HS-27A (cell line): ENCODE measurements around the gene AUTS2.

ENCODE experiments used
- DNase-seq: peaks from one replicate; pipeline ENCODE4 v3.0.0-alpha.2; 2012; ENCODE audit warnings: low read depth, missing footprints

The AUTS2 gene

DNA sequence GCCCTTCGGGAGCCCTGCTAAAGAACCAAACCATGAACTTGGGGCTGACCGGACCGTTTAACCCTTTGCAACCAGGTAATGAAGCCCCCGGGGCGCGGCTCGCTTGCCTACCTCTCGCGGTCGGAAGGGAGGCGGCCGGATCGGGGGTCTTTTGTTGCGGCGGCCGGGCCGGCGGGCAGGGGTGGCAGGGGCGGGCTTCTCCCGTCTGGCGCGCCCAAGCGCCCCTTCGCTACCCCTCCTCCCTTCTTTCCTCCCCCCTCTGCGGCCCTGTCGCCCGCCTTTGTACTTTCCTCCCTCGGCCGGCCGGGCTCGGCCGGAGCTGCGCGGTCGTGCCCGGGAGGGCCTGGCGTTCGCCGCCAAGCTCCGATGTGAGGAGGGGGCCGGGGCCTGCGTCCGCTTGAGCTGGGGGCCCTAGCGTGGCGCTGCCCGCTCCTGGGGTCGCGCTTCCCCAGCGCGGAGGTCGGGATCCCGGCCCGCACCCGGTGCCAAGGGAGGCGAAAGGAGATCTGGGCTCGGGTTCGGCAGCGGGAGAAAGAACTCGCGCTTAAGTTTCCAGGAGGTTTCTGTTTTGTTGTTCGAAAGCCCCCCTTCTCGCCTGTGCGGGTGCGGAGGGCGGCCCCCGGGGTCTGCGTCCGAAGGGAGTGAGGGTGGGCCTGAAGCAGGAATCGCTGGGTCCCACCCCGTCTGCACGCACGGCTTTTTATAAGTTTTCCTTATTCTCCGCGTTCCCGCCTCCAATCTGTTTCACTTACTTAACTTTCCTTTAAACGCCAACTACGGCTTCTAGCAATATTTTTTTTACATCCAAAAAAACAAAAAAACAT, 1096.9 kb downstream of the AUTS2 start:
- no peak for DNase-seq

DNA sequence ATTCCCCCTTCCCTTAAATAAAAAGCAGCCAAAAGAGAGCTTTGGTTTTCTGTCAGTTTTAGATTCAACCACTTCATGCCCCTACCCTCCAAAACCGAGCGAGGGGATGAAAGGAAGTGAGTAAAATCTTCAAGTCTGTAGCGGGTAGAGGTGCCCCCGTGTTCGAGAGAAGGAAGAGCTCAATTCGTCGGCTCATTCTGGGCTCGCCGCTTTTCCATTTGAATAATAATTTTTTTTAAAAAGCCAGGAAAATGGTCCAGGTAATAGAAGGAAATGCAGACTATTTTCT, 1097.5 kb downstream of the AUTS2 start:
- DNase-seq, result no peak

DNA sequence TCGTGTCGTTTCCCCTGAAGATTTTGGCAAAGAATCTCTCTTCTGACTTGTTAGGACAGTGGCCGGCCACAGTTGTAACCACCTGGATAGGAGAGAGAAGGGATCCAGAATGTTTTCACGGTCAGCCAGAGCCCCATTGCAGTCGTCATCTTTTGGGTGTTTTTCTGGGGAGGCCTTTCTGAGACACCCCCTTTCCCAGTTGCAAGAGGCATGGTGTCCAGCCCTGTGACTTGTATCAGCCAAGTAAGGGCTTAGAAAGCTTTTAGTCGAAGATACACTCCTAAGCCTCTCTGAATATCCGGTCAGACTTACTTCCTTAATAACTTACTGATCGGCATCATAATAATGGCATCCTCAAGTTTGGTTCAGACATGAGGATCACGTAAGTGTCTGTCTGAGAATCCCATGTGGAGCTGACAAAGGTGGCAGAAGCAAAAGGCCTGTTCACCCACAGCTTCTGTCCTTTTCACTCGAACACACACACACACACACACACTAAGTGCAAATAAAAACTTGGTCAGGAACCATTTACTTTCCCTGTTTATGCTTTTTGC, 1098.0 kb downstream of the AUTS2 start:
- DNase-seq, result no peak

DNA sequence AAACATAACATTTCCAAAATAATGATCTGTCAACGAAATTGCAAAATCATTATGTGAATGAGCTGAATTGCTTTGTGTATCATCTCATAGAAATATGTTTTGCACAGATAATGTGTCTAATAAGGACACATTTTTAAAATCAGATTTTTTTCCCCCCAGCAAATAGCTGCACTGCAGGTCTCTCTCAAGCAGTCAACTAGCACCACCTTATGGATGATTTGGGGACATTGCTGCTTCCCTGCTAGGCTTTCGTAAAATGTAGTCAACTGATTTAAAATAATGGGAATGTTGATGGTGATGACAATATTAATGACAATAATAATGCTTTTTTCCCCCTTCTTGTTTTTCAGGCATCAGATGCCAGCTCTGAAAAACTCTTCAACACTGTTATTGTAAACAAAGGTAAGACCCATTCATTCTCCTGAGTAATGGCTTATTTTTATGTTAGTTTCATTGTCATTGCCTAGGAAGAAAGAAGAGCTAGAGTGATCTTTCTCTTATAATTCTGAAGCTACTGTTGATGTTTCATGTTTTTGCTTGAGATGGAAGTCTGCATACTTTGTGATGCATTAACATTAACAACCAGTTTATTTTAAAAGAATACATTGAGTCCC, 1100.1 kb downstream of the AUTS2 start:
- no peak for DNase-seq

DNA sequence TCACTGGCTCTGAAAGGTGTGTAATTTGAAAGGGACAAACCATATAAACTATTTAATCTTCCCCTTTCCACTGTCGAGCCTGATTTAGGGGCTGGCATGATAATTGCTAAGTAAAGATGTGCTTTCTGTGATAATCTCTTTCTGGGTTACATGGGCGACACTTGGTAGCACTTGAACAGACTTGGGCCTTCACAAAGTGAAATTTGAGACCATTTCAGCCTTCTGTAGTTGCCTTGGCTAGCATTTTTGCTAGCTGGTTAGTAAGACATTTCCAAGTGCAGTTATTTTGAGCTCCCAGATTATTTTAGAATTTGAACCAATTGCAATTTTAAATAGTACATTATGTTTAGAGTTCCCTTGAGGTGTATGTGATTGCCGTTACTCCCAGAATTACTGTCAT, 1101.0 kb downstream of the AUTS2 start:
- DNase-seq, result no peak

DNA sequence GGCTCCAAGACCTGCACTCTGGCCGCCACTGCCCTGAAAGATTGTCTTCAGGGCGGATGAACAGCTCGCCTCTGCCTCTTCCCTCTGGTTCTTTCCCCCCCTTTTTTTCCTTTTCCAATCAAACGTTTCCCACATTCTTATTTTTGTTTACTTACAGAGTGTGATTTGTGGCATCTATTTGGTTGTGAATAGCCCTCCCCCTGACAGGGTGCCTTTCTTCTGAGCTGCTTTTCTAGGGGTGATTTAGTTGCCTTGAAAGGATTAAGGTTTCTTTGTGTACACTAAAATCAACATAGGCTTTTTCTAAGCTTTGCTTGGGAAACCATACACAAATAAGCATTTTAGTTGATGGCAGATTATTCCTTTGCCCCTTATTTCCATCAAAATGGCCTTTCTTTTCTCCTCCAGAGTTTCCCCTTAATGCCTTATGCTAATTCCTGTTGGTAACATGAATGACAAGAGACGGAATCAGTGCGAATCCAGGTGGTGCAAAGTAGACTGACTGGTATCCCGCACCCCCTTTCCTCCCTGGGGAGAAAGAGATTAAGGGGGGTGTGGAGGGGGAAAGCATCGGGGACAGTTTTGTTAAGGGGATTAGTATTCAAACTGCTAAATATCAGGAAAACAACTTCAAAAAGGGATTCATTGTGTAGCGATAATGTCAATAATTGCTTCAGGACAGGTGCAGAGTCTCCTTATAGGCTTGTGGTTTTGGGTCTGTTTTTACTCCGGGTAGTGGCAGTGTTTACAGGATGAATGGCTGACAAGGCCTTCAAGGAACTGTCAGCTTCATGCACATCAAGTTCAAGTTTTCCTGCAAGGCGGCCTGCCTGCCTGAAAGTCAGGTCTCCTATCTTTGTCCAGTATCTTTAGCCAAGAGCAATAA, 1102.0 kb downstream of the AUTS2 start:
- no peak for DNase-seq

DNA sequence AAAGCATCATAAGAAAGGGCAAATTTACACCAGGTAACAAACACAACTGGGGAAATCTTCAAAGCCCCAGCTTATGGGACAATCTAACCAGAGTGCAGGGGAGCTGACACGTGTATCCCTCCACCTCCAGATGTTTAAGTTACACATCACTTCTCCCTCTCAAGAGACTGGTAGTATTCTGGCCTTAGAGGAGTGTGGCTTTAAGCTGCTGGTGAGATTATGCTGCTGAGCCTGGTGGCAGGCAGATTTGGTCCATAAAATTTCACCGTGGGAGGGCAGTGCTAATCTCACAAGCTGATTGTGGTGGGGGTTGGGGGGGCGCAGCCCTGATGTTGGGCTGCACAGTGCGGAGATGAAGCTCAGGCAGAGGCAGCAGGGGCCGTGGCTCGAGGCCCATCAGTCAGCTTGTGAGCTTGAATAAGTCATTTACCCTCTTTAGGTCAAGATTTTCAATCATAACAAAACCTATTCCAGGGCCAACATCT, 1102.7 kb downstream of the AUTS2 start:
- no peak for DNase-seq

DNA sequence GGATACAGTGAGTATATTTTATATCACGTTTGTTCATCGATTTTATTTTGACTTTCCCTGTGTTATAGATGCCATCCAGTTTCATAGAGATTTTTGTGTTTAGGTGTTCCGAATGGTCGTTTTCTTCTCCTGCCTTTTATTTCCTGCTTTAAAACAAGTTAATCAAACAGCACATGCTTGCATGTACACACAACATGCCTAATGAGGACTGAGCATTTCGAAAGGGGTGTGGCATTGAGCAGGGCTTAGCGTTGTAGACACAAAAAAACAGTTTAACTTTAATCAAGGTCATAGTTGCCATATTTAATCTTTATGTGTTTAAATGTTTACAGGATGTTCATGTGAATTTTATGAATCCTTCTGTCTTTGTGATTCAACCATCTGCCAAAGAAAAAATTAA, 1103.2 kb downstream of the AUTS2 start:
- no peak for DNase-seq

DNA sequence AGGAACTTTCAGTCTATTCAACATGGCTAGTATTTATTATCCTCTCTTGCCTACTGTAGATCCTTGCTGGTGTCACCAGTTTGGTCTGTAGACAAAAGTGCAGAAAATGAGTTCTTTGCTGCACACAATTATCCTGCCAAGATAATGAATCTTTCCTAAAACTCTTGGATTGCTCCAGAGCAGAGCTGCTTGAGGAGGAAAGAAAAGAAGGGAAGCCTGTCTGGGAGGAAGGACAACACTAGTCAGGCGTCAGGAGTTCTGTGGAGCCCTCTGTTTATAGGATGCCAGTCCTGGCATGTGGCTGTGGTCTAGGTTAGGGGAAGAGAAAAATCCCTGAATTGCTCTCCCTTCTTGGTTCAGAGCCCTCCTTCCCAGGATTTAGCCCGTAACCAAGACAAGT, 1103.7 kb downstream of the AUTS2 start:
- DNase-seq, result no peak

DNA sequence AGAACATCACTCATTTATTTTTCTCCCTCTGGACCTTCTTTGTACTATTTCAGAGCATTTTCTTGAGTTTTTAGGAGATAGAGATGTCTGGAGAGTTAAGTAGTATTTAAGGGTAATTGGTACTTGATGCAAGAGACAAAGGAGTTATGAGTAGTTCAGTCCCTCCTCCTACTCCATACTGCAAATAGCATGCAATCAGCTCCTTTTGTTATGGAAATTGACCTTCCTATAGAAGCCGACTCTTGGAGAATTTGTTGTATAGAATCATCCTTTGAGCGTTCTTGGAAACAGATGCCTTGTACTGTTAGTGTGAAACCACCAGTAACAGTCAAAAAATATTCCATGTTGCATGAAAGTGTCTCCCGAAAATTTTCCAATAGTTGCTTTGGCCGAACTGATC, 1105.5 kb downstream of the AUTS2 start:
- DNase-seq, result no peak

DNA sequence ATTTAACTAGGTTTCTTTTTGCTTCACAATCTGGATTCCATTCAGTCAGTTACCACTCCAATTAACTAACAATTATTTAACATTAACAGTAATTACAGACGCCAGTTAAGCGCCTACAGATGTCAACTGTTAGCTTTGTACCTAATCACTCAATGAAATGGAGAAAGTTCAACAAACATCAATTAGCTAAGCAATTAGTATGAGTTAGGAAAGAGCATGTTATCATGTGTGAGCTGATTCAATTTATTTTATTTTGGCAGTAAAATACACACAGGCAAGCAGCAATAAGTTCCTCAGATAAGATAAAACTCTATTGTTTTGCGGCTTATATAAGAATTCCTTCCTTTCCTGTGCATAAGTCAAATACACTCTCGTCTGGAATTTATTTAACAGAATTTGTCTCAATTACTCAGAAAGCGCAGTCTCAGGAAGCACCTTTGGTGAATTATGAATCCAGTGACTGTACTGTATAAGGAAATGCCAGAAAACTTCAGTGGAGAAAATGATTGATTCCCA, 1106.6 kb downstream of the AUTS2 start:
- DNase-seq, result no peak

DNA sequence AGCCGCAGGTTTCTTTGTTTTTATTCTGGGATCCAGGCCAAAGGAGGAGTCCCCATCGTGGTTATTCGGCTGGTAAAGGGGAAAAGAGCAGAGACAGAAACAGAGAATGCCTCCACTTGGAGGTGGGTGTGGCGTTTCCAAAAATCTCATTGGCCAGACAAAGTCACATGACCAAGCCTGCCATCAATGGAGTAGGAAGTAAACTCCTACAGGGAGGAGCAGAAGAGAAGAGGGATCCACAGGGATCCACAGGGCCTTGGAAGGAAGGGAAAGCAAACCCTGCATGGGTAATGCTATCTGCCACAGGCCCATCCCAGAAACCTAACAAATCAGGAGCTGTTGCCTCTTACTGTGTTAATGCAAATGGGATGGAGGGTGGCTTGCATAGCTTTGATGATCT, 1107.9 kb downstream of the AUTS2 start:
- no peak for DNase-seq

DNA sequence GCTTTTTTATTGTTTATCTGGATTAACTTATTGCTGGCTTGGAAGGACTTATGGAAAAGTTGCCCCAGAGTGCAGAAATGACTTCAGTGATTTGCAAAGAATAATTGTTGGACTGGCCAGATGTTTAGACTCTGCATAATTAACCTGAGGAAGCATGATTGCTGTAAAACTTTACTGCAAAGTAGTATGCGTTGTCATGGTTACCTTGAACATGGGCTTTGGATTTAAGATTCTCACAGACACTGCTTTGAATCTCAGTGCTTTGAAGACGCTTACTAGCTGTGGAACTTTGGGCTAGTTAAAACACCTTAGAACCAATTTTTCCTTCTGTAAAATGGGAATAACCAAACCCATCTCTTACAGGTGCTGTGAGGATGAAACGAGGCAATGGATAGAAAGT, 1108.4 kb downstream of the AUTS2 start:
- no peak for DNase-seq

DNA sequence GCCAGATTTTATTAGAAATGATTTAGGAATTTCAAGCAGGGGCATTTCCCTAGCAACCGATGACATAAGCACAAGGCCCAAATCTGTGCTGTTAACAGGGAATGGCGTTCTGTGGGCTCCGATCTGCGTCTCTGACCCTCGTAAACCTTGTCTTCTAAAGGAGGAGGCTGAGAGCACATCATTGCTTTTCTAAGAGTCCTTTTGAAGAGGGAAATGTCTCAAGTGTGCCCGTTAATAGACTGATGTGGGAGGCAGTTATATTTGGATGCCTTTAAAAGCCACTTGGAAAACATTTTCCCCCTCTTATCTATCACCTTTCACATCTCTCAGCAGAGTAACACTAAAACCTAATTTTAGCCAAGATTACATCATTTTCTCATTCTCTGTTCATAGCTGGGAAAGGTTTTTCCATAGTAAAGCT, 1109.6 kb downstream of the AUTS2 start:
- no peak for DNase-seq

DNA sequence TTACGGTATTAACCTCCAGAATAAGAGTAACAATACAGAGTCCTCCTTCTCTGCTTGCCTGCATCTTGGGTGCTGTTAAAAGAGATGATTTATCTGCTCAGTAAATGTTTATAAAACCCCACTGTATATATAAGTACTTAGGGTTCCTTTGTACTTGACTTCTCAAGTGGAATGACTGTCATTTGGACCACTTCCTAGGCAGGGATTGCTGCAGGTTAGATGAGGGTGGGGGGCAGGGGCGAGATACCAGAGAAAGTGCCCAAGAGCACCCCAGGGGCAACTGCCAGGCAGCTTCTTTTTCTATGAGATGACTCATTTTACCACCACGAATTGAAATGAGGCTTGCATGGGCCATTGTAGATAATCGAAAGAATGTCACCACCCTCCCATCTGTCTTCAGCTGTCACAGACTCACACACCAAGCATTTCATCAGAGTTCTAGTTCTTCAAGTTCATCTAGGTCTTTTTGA, 1111.8 kb downstream of the AUTS2 start:
- no peak for DNase-seq

DNA sequence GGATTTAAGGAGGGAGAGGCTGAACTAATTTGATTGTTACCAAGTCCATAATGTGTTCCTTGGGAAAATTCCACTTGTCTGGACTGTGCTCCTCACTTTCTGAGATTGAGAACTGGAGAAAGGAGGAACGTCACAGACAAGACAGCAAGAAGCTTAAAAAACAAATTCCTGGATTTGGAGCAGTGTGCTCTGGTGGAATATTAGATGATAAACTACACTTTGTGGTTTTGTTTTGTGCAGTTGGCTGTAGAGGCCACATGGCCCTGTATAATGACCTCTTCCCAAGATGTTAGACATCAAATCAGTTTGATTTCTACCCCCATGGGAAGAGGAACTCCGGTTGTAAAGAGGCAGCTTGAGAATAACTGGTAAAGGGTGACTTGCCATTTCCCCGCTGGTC, 1112.4 kb downstream of the AUTS2 start:
- no peak for DNase-seq

DNA sequence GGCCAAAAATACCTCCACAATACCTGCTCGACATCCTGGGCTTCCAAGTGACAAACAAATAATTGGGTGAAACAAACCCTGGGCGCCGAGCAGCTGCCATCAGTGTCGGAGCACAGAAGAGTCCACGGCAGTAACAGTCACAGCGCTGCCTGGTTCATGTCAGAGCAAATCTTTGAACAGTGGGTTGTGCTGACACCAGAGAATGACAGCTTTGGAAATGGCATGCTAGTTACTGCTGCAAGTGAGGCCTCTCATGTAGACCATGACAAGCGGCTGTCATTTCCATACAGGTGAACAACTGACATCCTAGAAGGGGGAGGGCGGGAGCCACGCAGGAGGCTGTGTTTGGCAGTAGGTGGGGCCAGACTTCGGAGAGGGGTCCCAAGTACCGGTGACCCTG, 1113.2 kb downstream of the AUTS2 start:
- DNase-seq, result no peak

DNA sequence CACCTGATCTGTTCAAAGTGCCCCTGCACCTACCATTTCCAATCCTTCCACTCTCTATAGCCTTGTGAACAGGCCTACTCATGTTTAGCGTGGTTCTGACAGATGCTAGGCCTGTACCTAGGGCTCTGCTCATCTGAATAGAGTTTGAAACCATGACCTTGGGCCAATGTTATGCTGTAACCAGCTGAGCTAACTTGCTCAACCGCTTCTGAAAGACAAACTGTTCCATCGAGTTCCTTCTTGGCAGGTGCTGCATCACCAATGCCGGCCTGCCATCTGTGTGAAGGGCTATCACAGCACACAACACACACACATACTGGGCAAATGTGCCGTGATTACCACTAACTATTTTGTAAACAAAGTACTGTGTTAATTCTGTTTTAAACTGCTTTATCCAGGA, 1114.7 kb downstream of the AUTS2 start:
- no peak for DNase-seq

DNA sequence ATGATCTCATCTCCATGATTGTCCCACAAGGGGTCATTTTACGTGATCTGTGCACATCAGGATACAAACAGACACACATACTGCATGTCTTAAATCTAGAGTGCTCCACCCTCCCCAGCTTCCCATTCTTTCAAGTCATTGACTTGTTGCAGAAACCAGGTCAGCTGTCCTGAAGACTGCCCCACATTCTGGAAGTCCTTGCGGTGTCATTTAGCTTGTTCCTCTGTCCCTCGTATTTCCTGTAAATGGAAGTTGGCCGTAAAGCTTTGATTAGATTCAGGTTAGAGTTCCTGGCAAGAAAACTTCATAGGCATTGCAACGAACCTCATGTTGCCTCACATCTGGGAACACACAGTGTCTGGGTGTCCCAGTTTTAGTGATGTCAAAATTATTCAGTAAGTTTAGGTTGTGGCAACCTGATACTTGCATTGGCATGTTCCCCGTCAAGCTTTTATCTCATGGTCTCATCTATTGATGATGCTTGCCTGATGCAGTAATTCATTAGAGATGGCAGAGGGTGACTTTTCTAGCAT, 1116.3 kb downstream of the AUTS2 start:
- DNase-seq, result no peak

DNA sequence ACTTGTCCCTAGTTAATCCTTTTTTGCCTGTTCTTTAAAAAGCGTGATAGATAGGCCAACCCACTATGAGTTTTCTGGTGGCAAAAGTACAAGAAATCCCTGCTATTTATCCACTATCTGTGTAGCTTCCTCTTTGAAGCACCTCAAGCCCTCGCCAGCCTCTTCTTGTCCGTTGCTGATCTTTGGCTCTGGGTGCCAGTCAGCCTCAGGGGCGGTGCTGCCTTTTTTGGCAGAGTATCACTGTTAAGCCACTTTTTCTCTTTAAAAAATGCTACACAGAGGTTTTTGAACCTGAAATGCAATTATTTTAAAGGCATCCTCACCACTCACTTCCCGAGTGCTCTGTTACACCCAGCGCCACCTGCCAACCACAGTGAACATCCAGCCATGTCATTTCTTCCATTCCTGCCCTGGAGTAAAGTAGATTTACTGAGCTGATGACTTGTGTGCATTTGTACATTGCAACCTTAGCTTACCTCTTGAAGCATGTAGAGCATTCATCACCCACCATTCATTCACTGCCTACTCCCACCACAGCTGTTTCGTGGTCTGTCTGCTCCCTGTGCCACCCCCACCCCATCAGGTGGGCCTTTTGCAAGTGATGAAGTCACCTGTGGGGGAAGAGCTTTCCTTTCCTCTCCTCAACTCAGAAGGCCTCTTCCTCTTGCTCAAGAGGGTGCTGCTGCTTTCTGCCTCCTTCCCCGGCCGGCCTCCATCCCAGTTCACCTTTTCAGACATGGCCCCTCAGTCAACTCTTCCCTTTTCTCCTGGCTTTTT, 1119.5 kb downstream of the AUTS2 start:
- no peak for DNase-seq

DNA sequence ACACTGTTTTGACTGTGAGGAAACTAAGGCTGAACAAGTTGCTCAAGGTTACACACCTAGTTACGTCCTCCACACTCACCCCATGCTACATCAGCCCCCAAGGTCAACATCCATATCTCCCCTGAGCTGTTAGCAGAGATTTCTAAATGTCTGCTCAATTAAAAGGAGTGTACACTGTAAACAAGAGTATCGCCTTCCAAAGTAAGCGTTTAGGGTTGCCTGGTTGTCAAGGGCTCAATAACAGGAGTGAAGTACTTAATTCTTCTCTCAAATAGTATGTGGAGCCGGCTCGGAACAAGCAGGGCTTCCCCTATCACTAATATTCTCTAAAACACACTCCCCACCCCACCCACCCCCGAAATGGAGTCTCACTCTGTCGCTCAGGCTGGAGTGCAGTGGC, 1120.8 kb downstream of the AUTS2 start:
- DNase-seq, result no peak
